Measurements from ENCODE around the gene TMEM240.

- TF ChIP-seq CTCF (IDR thresholded peaks at IDR 0.05; ENCODE audit: insufficient read depth, low read depth, low read length) (no peak), EZH2 (IDR thresholded peaks at IDR 0.05; ENCODE audit: insufficient read depth, low read length) (no peak)
These were observed 4.1 kb downstream of the TMEM240 start for GRCh38 chr1:1536019-1536937.

Data from astrocyte (in vitro differentiated cells and primary cell).